Measurements from ENCODE around the gene FTSJ3. TPM values are rescaled to one million over a fixed set of nuclear protein-coding genes. Genes with fewer than 3 reads are reported as not detected.

The FTSJ3 gene
- total and polyA plus RNA-seq, 10 of the 15 experiments (the other 5 are each of a cell fraction or from before 2014, with no cell fraction given), result 17.2 to 79.2 (median 50.4) TPM

DNA sequence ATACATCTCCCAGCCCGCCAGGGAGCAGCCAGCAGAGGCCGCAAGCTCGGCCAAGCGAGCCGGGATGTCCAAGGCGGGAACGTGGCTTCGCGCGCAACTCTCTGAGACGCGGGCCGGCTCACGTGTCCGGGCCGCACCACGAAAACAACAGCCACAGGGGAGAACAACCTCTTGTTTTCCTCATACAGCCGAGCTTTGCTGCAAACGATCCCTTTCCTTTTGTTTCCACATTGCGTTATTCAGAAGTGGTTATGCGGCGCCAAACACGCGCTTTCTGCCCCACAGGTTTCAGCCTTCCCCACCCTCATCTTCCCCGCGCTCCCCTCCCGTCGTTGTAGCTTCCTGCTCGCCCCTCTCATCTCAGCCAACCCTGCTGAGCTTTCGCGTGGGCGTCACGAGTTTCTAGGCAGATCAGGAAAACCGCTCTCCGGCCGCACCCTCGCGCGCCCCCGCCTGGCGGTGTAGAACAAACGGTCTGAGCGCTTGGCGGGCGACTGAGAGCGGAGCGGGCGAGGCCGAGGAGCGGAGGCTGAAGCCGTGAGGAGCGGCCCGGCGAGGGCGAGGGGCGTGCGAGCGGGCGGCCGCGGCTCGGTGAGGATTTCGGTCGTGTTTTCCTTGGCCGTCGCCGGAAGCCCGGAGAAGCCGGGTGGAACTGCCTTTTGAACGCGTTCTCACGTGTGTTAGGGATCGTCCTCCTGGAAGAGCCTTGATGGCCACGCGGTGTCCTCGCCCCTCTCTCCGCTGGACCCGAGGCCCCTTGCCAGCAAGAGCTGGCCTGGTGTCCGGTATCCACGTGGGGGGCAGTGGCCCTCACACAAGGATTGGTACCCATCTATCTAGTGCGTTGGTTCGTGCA is 21.6 kb upstream of the FTSJ3 start:
- H3K36me3 ChIP-seq (ENCODE audit: control insufficient read depth in 2 of 2, insufficient read depth in 2 of 2, low read length in 1 of 2), result no peaks in the 10 kb centered on the region
- whole genome bisulfite sequencing (ENCODE audit: insufficient coverage, insufficient replicate concordance, low lambda C conversion rate, missing lambda C conversion rate), result 30% methylated on average over 60 of the region's 82 CpGs
- H3K9me3 ChIP-seq (replicated peaks; ENCODE audit: control insufficient read depth, insufficient read depth, low read length), result peaks cover 5% of the 10 kb centered on the region; the same call in 2 of the 3 replicates
- no peak overlapping the region for H3K27ac ChIP-seq (ENCODE audit: control insufficient read depth, insufficient read depth)
- in situ Hi-C loops (cut with MboI), result loop anchor here (10.0 to 25.0 kb wide), 2 partner anchors 412 to 656 kb away; partner anchors contain the start of genes CEP95, CYB561 and DDX5
- SMC1A ChIA-PET (ENCODE audit: uncharacterized antibody, unreplicated experiment), result interaction anchor here (0.6 to 0.7 kb wide), 2 partner anchors 10 to 49 kb away, joined by 3 read pairs; no protein-coding TSS in a partner anchor
- H3K79me2 ChIP-seq (ENCODE audit: control insufficient read depth, insufficient read depth, low read length), result no peaks in the 10 kb centered on the region
- intact Hi-C loops (cut with micrococcal nuclease; ENCODE audit: unreplicated experiment), result no loop called here
- POLR2A ChIA-PET, result interaction anchor here (0.6 to 2.0 kb wide), 5 partner anchors 9 to 296 kb away, joined by 3 to 16 read pairs (median 4); no protein-coding TSS in a partner anchor
- peak; percentile 89 for FAIRE-seq
- BruUV-seq (replicated peaks), result no TSS peak
- DNase-seq (ENCODE audit: low read depth, low spot score), result peak; percentile 72
- H3K9ac ChIP-seq (ENCODE audit: control insufficient read depth, insufficient read depth, low read length), result peak overlapping the region; percentile 44
- H3K27me3 ChIP-seq (replicated peaks in 1 of 2; ENCODE audit: control insufficient read depth in 2 of 2, insufficient read depth in 2 of 2, low read length in 1 of 2), result no peaks in the 10 kb centered on the region
- peak overlapping the region; percentile 99 for H2AFZ ChIP-seq (ENCODE audit: control insufficient read depth, low read depth, low read length)
- CTCF ChIA-PET, result interaction anchor here (0.6 to 7.0 kb wide), 22 partner anchors 9 to 766 kb away, joined by 3 to 51 read pairs (median 3); partner anchors contain the start of genes CCDC47, DDX42 and GH2
- peak; percentile 98 for ATAC-seq
- H3K4me2 ChIP-seq (ENCODE audit: control insufficient read depth, insufficient read depth), result peak overlapping the region; percentile 83
- RAD21 ChIA-PET (ENCODE audit: unreplicated experiment), result interaction anchor here (0.7 to 1.0 kb wide), 2 partner anchors 21 to 44 kb away, joined by 3 read pairs; no protein-coding TSS in a partner anchor
- H4K20me1 ChIP-seq (ENCODE audit: control insufficient read depth, insufficient read depth), result no peaks in the 10 kb centered on the region
- H3K4me3 ChIP-seq, result peak overlapping the region; percentile 12; the same call in 1 of the 2 replicates
- peaks cover 7% of the 10 kb centered on the region for H3K4me1 ChIP-seq (ENCODE audit: control insufficient read depth, insufficient read depth, low read length)
- peak; percentile 97 for TF ChIP-seq SREBF1 (IDR thresholded peaks at IDR 0.05; ENCODE audit: low read length)
- TF ChIP-seq, protein P1, sequence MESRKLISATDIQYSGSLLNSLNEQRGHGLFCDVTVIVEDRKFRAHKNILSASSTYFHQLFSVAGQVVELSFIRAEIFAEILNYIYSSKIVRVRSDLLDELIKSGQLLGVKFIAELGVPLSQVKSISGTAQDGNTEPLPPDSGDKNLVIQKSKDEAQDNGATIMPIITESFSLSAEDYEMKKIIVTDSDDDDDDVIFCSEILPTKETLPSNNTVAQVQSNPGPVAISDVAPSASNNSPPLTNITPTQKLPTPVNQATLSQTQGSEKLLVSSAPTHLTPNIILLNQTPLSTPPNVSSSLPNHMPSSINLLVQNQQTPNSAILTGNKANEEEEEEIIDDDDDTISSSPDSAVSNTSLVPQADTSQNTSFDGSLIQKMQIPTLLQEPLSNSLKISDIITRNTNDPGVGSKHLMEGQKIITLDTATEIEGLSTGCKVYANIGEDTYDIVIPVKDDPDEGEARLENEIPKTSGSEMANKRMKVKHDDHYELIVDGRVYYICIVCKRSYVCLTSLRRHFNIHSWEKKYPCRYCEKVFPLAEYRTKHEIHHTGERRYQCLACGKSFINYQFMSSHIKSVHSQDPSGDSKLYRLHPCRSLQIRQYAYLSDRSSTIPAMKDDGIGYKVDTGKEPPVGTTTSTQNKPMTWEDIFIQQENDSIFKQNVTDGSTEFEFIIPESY (IDR thresholded peaks at IDR 0.05), result peak; percentile 100
- no peak for TF ChIP-seq POLR2AphosphoS2 (IDR thresholded peaks at IDR 0.05; ENCODE audit: low read depth, low read length)
- TF ChIP-seq, protein P2, sequence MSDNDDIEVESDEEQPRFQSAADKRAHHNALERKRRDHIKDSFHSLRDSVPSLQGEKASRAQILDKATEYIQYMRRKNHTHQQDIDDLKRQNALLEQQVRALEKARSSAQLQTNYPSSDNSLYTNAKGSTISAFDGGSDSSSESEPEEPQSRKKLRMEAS (IDR thresholded peaks at IDR 0.05; ENCODE audit: low read depth, low read length), result peak; percentile 97
- no peak for TF ChIP-seq ZNF384 (IDR thresholded peaks at IDR 0.05; ENCODE audit: borderline replicate concordance, low read depth, low read length)
- TF ChIP-seq, protein P3, sequence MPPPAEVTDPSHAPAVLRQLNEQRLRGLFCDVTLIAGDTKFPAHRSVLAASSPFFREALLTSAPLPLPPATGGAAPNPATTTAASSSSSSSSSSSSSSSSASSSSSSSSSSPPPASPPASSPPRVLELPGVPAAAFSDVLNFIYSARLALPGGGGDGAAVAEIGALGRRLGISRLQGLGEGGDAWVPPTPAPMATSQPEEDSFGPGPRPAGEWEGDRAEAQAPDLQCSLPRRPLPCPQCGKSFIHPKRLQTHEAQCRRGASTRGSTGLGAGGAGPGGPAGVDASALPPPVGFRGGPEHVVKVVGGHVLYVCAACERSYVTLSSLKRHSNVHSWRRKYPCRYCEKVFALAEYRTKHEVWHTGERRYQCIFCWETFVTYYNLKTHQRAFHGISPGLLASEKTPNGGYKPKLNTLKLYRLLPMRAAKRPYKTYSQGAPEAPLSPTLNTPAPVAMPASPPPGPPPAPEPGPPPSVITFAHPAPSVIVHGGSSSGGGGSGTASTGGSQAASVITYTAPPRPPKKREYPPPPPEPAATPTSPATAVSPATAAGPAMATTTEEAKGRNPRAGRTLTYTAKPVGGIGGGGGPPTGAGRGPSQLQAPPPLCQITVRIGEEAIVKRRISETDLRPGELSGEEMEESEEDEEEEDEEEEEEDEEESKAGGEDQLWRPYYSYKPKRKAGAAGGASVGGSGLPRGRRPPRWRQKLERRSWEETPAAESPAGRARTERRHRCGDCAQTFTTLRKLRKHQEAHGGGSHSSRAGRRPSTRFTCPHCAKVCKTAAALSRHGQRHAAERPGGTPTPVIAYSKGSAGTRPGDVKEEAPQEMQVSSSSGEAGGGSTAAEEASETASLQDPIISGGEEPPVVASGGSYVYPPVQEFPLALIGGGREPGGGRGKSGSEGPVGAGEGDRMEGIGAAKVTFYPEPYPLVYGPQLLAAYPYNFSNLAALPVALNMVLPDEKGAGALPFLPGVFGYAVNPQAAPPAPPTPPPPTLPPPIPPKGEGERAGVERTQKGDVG (CRISPR knock-in tag; IDR thresholded peaks at IDR 0.05), result no peak
- TF ChIP-seq JUNB (IDR thresholded peaks at IDR 0.05), result no peak
- no peak for TF ChIP-seq NFIC (IDR thresholded peaks at IDR 0.05; ENCODE audit: low read depth, low read length)
- TF ChIP-seq SMC3 (IDR thresholded peaks at IDR 0.05; ENCODE audit: borderline replicate concordance, low read length), result no peak
- no peak for TF ChIP-seq ZSCAN29 (IDR thresholded peaks at IDR 0.05)
- 0 out of 2 replicates have a peak, but pooled peaks have one; percentile 16 for TF ChIP-seq PAX5 (IDR thresholded peaks at IDR 0.05; ENCODE audit: borderline replicate concordance, low read depth, low read length)
- no peak; the same call in 1 of the 2 replicates for TF ChIP-seq ZNF217 (IDR thresholded peaks at IDR 0.05)
- peak; percentile 24 for TF ChIP-seq RELA (IDR thresholded peaks at IDR 0.05; ENCODE audit: borderline replicate concordance, partially characterized antibody)
- peak; percentile 69 for TF ChIP-seq NFYB (IDR thresholded peaks at IDR 0.05; ENCODE audit: insufficient read depth, low read depth, low read length)
- peak in 1 of 2 experiments; percentile 77; a peak in 1 of 4 replicates for TF ChIP-seq CEBPB (IDR thresholded peaks at IDR 0.05; ENCODE audit: borderline replicate concordance in 1 of 2, low read depth in 2 of 2, low read length in 2 of 2)
- TF ChIP-seq WRNIP1 (IDR thresholded peaks at IDR 0.05; ENCODE audit: borderline replicate concordance, low read depth, low read length), result no peak
- TF ChIP-seq FOXM1 (IDR thresholded peaks at IDR 0.05; ENCODE audit: low read depth, low read length), result peak; percentile 69
- peak; percentile 44 for TF ChIP-seq SIX5 (IDR thresholded peaks at IDR 0.05; ENCODE audit: low read depth, low read length, severe bottlenecking)
